Stomach smooth muscle (tissue), 2 donors: Measurements from ENCODE around the gene PHACTR1.

Source experiments
- H3K27ac ChIP-seq: one replicate; pipeline ENCODE4 v1.7.0; 2013; ENCODE audit warnings: mild to moderate bottlenecking, low read length, inconsistent platforms
- H3K27me3 ChIP-seq, 2 donors: one replicate each; pipeline ENCODE4 v1.7.0; 2013; ENCODE audit warnings: low read length in 2 of 2; ENCODE audit not compliant: insufficient read depth in 2 of 2, control insufficient read depth in 1 of 2
- H3K36me3 ChIP-seq, 2 donors: one replicate each; pipeline ENCODE4 v1.7.0; 2013; ENCODE audit warnings: low read length in 2 of 2; ENCODE audit not compliant: control insufficient read depth in 2 of 2, insufficient read depth in 2 of 2
- H3K4me1 ChIP-seq: one replicate; pipeline ENCODE4 v1.7.0; 2013; ENCODE audit warnings: low read length; ENCODE audit not compliant: control insufficient read depth, insufficient read depth
- H3K4me3 ChIP-seq, 2 donors: one replicate each; pipeline ENCODE4 v1.7.0; 2013; ENCODE audit warnings: low read length in 2 of 2
- H3K9ac ChIP-seq, 2 donors: one replicate each; pipeline ENCODE4 v1.7.0; 2013; ENCODE audit warnings: low read length in 2 of 2, mild to moderate bottlenecking in 1 of 2
- H3K9me3 ChIP-seq, 2 donors: one replicate each; pipeline ENCODE4 v1.7.0; 2013; ENCODE audit warnings: low read length in 2 of 2; ENCODE audit not compliant: control insufficient read depth in 2 of 2
- donor health status: healthy.
- donor health status: Pancreatic carcinoma.

PHACTR1 gene

DNA sequence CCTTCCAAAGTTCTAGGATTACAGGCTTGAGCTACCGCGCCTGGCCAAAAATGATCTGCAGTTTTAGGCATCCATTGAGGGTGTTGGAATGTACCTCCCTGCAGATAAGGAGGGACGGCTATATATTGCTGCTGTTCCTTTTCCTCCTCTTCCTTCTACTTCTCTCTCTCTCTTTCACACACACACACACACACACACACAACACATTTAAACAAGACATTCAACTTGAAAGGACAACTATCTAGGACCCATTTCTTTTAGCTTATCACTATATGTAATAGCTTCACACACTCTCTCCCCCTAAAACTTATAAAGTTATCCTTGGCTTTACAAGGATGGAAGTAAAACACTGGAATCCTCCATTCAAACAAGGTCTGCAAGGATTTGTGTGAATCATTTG, 260.6 kb downstream of the PHACTR1 start:
- Histone ChIP-seq H3K27me3 (no peaks in the 10 kb centered on the region), H3K9ac (no peak overlapping the region), H3K4me3 (no peak overlapping the region), H3K9me3 (peaks cover 0 to 2% of the 10 kb centered on the region in 2 donors), H3K36me3 (no peaks in the 10 kb centered on the region), H3K4me1 (no peaks in the 10 kb centered on the region), H3K27ac (no peak overlapping the region)

DNA sequence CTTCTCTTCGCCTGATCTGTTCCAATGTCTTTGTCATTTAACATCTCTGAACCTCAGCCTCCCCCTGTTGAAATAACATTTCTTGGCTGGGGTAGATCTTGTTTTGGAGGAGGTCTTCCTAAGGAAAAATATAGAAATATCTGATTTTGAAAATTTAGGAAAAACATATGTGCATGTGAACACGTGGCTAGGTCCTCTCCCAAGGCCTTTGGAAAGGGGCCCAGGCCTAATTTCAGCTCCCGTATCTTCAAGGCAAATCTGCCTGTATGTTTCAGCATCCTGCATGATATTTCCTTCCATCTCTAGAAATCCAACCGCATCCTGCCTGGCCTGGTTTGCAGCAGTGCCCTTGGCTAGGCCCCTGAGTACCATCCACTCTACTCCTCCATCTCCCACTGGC, 261.2 kb downstream of the PHACTR1 start:
- no peak overlapping the region for H3K9ac ChIP-seq
- H3K4me1 ChIP-seq = no peaks in the 10 kb centered on the region
- peaks cover 0 to 2% of the 10 kb centered on the region in 2 donors for H3K9me3 ChIP-seq
- no peak overlapping the region for H3K27ac ChIP-seq
- H3K27me3 ChIP-seq = no peaks in the 10 kb centered on the region
- no peaks in the 10 kb centered on the region for H3K36me3 ChIP-seq
- H3K4me3 ChIP-seq = no peak overlapping the region

DNA sequence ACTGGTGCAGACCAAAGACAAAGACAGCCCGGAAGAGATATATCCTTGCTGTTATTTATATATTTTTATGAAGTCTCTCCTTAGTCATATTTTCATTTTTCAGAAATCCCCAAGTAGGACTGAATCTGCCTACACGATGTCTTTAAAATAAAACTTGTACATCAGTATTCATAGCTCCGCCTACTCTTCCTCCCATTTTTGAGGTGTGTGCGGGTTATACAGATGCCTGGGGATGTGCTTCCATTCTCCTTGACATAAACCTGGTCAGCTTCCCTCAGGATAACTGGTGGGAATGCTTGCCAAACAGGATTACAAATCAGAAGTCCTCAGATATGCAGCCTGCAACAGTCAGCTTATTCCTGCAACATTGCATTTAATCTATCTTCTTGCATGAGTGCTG, 264.2 kb downstream of the PHACTR1 start:
- H3K9me3 ChIP-seq = peaks cover 0 to 2% of the 10 kb centered on the region in 2 donors
- no peaks in the 10 kb centered on the region for H3K36me3 ChIP-seq
- H3K4me1 ChIP-seq = no peaks in the 10 kb centered on the region
- no peak overlapping the region for H3K9ac ChIP-seq
- H3K4me3 ChIP-seq = no peak overlapping the region
- H3K27me3 ChIP-seq = no peaks in the 10 kb centered on the region
- H3K27ac ChIP-seq = no peak overlapping the region

DNA sequence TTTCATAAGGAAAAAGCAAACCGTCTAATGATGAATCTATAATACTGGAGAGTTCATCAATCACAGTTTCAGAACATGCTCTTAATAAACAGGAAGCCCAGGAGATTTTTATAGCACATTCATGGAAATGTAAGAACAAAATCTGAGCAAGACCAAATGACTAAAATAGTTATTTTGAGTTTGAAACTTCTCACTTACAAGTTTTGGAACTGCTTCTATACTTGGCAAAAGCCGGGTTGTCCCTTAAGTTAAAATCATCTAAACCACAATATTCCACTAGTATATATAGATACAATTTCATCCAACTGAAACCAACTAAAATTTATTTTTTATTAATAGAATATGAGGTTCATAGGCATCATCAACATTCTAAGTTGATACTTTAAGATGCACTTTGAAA, 268.2 kb downstream of the PHACTR1 start:
- peaks cover 0 to 2% of the 10 kb centered on the region in 2 donors for H3K9me3 ChIP-seq
- H3K4me3 ChIP-seq = no peak overlapping the region
- H3K36me3 ChIP-seq = no peaks in the 10 kb centered on the region
- no peaks in the 10 kb centered on the region for H3K4me1 ChIP-seq
- H3K9ac ChIP-seq = no peak overlapping the region
- no peak overlapping the region for H3K27ac ChIP-seq
- H3K27me3 ChIP-seq = no peaks in the 10 kb centered on the region

DNA sequence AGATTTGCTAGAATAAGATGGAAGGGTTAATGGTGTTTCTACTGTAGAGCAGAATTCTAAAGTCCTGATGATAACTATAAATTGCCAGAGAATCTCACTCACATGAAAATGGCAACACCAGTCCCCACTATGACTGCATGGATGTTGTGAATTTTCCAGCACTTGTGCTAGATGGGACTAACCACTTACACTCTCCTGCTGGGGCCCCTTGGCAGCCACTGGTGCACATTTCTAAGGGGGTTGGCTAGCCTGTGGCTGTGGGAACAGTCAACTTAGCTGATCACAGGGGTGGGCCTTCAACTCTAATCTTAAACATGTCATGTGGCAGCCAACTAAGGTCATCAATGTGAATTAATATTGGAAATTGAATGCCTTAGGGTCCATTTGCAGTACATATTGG, 271.2 kb downstream of the PHACTR1 start:
- no peaks in the 10 kb centered on the region for H3K36me3 ChIP-seq
- H3K27ac ChIP-seq = no peak overlapping the region
- peaks cover 0 to 4% of the 10 kb centered on the region in 2 donors for H3K9me3 ChIP-seq
- no peak overlapping the region for H3K4me3 ChIP-seq
- H3K9ac ChIP-seq = no peak overlapping the region
- H3K4me1 ChIP-seq = no peaks in the 10 kb centered on the region
- no peaks in the 10 kb centered on the region for H3K27me3 ChIP-seq

DNA sequence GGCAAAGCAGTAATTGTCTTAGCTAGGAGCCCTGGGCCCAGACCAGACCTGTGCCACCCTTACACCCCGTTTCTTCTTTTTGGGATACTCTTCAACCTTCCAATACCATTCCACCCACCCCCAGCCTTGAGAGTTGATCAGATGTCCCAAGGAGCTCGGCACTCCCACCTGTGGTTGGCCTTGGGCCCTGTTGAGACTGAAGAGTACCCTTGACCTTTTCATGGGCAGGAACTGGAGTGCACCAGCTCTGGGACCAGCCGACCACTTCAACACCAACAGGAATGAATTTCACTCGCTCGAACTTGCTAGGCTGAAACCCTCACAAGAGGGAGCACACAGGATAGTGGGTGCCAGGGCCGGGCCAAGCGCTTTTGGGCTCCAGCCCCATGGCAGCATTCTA, 273.6 kb downstream of the PHACTR1 start:
- H3K4me3 ChIP-seq = no peak overlapping the region
- no peak overlapping the region for H3K9ac ChIP-seq
- H3K27me3 ChIP-seq = no peaks in the 10 kb centered on the region
- H3K27ac ChIP-seq = no peak overlapping the region
- no peaks in the 10 kb centered on the region for H3K36me3 ChIP-seq
- H3K9me3 ChIP-seq = peaks cover 0 to 4% of the 10 kb centered on the region in 2 donors
- H3K4me1 ChIP-seq = no peaks in the 10 kb centered on the region

DNA sequence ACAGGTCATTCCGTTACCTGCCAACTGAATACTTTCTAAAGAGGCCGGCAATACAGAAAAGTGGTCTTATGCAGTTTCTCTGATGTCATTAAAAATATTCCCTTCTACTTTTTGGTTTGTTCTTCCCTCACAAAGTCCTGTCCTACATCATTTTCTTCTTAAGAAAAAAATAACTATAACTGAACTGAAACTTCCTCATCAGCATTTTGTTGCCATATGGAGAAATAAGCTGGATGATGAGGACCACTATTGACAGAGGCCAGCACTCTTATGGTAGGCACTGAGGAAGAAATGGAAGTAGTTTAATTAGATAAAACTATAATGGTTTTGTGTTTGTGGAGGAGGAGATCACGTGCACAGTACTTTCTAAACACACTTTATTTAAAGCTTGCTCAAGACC, 274.9 kb downstream of the PHACTR1 start:
- Histone ChIP-seq H3K27ac (no peak overlapping the region), H3K4me3 (no peak overlapping the region), H3K9me3 (peaks cover 0 to 4% of the 10 kb centered on the region in 2 donors), H3K36me3 (no peaks in the 10 kb centered on the region), H3K27me3 (no peaks in the 10 kb centered on the region), H3K4me1 (no peaks in the 10 kb centered on the region), H3K9ac (no peak overlapping the region)

DNA sequence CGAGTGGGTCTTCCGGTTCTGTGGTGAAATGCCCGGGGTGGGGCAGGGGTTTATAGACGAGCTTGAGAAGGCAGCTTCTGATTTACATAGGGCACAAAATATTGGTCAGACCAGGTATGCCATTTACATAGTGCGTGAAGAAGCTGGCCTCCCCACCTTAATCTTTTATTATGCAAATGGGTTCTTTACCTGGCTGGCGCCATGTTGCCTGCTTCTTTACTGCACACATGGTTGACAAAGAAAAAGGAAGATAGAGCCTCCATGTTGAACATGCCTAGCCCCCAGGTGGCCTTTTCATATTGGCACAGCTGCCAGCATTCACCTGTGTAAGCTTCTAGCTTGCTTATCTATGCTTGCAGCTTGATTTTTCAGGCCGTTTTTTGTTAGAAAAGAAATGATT, 276.2 kb downstream of the PHACTR1 start:
- Histone ChIP-seq H3K27me3 (no peaks in the 10 kb centered on the region), H3K4me3 (no peak overlapping the region), H3K9me3 (peaks cover 0 to 4% of the 10 kb centered on the region in 2 donors), H3K4me1 (no peaks in the 10 kb centered on the region), H3K9ac (no peak overlapping the region), H3K36me3 (no peaks in the 10 kb centered on the region), H3K27ac (no peak overlapping the region)

DNA sequence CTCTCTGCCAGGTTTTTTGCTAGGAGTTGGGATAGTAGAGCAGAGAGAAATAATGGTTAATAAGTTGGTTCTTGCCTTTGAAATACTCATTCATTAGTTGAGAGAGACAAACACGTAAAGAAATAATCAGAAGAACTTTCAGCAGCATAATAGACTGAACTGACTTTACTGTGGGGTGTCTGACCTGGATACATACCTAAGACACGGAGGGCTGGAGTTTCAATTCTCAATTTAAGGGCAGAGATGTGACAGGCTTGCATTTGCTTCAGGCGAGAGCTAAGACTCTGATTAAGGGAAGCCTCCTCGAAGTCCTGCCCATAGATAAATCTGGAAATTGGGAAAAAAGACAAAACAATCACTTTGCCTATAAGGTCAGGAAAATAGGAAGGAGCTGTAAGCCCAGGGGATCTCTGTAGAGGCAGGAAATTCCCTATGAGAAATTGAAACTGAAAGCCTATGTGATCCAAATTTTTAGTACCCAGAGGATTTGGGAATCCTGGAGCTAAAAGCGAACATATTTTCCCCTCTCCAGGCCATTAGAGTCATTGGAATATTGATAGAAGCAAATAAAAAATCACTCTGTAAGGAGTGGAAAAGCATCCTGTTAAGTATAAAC, 276.8 kb downstream of the PHACTR1 start:
- H3K4me1 ChIP-seq = no peaks in the 10 kb centered on the region
- no peaks in the 10 kb centered on the region for H3K27me3 ChIP-seq
- no peak overlapping the region for H3K9ac ChIP-seq
- no peak overlapping the region for H3K4me3 ChIP-seq
- H3K36me3 ChIP-seq = no peaks in the 10 kb centered on the region
- H3K27ac ChIP-seq = no peak overlapping the region
- peaks cover 0 to 4% of the 10 kb centered on the region in 2 donors for H3K9me3 ChIP-seq

DNA sequence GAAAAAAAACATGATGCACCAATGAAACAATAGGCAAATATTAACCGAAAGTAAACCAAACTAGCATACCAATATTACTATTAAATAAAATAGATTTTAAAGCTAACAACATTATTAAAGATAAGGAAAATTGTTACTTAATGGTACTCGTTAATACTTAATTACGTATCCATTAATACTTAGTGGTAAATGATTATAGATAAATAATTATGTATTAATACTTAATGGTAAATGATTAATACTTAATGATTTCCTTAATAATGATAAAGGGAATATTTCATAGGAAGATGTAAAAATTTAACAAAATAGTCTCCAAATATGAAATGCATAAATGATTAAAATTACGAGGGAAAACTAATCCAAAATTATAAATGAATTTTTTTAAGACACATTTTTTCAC, 278.9 kb downstream of the PHACTR1 start:
- H3K9ac ChIP-seq = no peak overlapping the region
- H3K9me3 ChIP-seq = peaks cover 0 to 4% of the 10 kb centered on the region in 2 donors
- H3K36me3 ChIP-seq = no peaks in the 10 kb centered on the region

DNA sequence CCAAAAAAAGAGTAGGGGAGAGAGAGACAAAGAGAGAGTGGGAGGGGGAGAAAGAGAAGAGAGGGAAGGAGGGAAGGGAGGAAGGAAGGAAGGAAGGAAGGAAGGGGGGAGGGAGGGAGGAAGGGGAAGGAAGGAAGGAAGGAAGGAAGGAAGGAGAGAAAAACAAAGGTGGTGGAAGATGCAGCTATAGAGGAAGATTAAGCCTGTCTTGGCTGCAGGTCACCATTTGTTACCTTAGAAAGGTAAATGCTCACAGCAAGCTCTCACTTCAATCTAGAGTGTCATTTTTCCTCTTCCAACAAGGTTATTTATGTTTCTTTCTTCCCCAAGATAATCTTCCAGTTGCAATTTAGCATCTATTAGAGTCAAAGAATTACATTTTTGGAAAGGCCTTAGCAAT, 284.0 kb downstream of the PHACTR1 start:
- H3K36me3 ChIP-seq = no peaks in the 10 kb centered on the region
- no peaks in the 10 kb centered on the region for H3K9me3 ChIP-seq
- no peak overlapping the region for H3K27ac ChIP-seq
- no peaks in the 10 kb centered on the region for H3K4me1 ChIP-seq
- no peak overlapping the region for H3K9ac ChIP-seq
- no peak overlapping the region for H3K4me3 ChIP-seq
- H3K27me3 ChIP-seq = no peaks in the 10 kb centered on the region

More for the DNA sequence above, 278.9 kb downstream of the PHACTR1 start:
- Histone ChIP-seq H3K27me3 (no peaks in the 10 kb centered on the region), H3K4me3 (no peak overlapping the region), H3K27ac (no peak overlapping the region), H3K4me1 (no peaks in the 10 kb centered on the region)
